GM18499 (cell line): Measurements from ENCODE around the gene ITGB6.

ENCODE experiments used
- ATAC-seq: cut with Tn5 transposase; IDR thresholded peaks from one replicate; pipeline ENCODE4 v1.9.1; 2021; ENCODE audit warnings: moderate number of reproducible peaks; ENCODE audit not compliant: insufficient read depth, unreplicated experiment

ITGB6 gene

GRCh38 chr2:160057356-160057755, 142.7 kb downstream of the ITGB6 start:
- no peak for ATAC-seq

- ATAC-seq: no peak
Observed at GRCh38 chr2:160055726-160056108, 144.4 kb downstream of the ITGB6 start.

GRCh38 chr2:160054984-160055725, 144.9 kb downstream of the ITGB6 start:
- ATAC-seq: no peak

GRCh38 chr2:160053946-160054345, 146.1 kb downstream of the ITGB6 start:
- ATAC-seq: no peak

- ATAC-seq: no peak
Observed at GRCh38 chr2:160052531-160052930, 147.5 kb downstream of the ITGB6 start.

GRCh38 chr2:160051371-160051800, 148.7 kb downstream of the ITGB6 start:
- no peak for ATAC-seq

- ATAC-seq: no peak
Observed at GRCh38 chr2:160050147-160050546, 149.9 kb downstream of the ITGB6 start.
